ENCODE results near the gene IQCE. TPM values are rescaled to one million over a fixed set of nuclear protein-coding genes. Genes with fewer than 3 reads are reported as not detected.

The IQCE gene
- total RNA-seq, 4 donors from 2014 or later, result 9.7 to 23.5 (median 15.6) TPM

- TF ChIP-seq POLR2AphosphoS5 (IDR thresholded peaks at IDR 0.05), result no peak
- no peak for ATAC-seq
- no peaks in the 10 kb centered on the region for H3K27me3 ChIP-seq
- peaks cover 0 to 41% of the 10 kb centered on the region in 2 donors for H3K36me3 ChIP-seq
- H3K27ac ChIP-seq, result no peak overlapping the region
- no peaks in the 10 kb centered on the region for H3K9me3 ChIP-seq
- peaks cover 0 to 43% (median 25%) of the 10 kb centered on the region in 3 donors for H3K4me1 ChIP-seq
- no peak overlapping the region for H3K4me3 ChIP-seq
- WGBS, 2 donors (ENCODE audit: low coverage in 1 of 2), result 100% methylated on average over 1 of the region's 14 CpGs; no CpG with 5 or more reads in 1 of the 2 donors
These were observed 86.6 kb downstream of the IQCE start for GRCh38 chr7:2645274-2645868.

- Histone ChIP-seq H3K4me1 (peaks cover 0 to 34% (median 18%) of the 10 kb centered on the region in 3 donors), H3K9me3 (no peaks in the 10 kb centered on the region), H3K4me3 (no peak overlapping the region), H3K36me3 (peaks cover 0 to 50% of the 10 kb centered on the region in 2 donors), H3K27ac (no peak overlapping the region), H3K27me3 (no peaks in the 10 kb centered on the region)
- ATAC-seq, result no peak
- WGBS, 2 donors (ENCODE audit: low coverage in 1 of 2), result no CpG with 5 or more reads among the region's 10 CpGs
- TF ChIP-seq POLR2AphosphoS5 (IDR thresholded peaks at IDR 0.05) (no peak), CTCF (IDR thresholded peaks at IDR 0.05) (no peak), EP300 (IDR thresholded peaks at IDR 0.05) (no peak), POLR2A (IDR thresholded peaks at IDR 0.05) (no peak)
These were observed 87.5 kb downstream of the IQCE start for GRCh38 chr7:2646336-2646679.

- no CpG with 5 or more reads among the region's 73 CpGs for WGBS, 2 donors (ENCODE audit: low coverage in 1 of 2)
These were observed 88.1 kb downstream of the IQCE start for GRCh38 chr7:2646680-2647571.

GRCh38 chr7:2647594-2648172, 88.9 kb downstream of the IQCE start:
- Histone ChIP-seq H3K27me3 (no peaks in the 10 kb centered on the region), H3K9me3 (no peaks in the 10 kb centered on the region), H3K4me1 (peaks cover 0 to 24% (median 13%) of the 10 kb centered on the region in 3 donors), H3K27ac (no peak overlapping the region), H3K4me3 (no peak overlapping the region), H3K36me3 (peaks cover 0 to 64% of the 10 kb centered on the region in 2 donors)
- TF ChIP-seq POLR2AphosphoS5 (IDR thresholded peaks at IDR 0.05) (no peak), POLR2A (IDR thresholded peaks at IDR 0.05) (no peak), CTCF (IDR thresholded peaks at IDR 0.05) (no peak), EP300 (IDR thresholded peaks at IDR 0.05) (no peak)
- ATAC-seq, result no peak
- WGBS, 2 donors (ENCODE audit: low coverage in 1 of 2), result 88% methylated on average over 5 of the region's 15 CpGs; no CpG with 5 or more reads in 1 of the 2 donors

More at GRCh38 chr7:2646680-2647571, 88.1 kb downstream of the IQCE start:
- Histone ChIP-seq H3K36me3 (peaks cover 0 to 57% of the 10 kb centered on the region in 2 donors), H3K4me3 (no peak overlapping the region), H3K4me1 (peaks cover 0 to 27% (median 15%) of the 10 kb centered on the region in 3 donors), H3K27ac (no peak overlapping the region), H3K9me3 (no peaks in the 10 kb centered on the region), H3K27me3 (no peaks in the 10 kb centered on the region)
- TF ChIP-seq EP300 (IDR thresholded peaks at IDR 0.05) (no peak), POLR2A (IDR thresholded peaks at IDR 0.05) (no peak), POLR2AphosphoS5 (IDR thresholded peaks at IDR 0.05) (no peak), CTCF (IDR thresholded peaks at IDR 0.05) (no peak)
- ATAC-seq, result no peak

GRCh38 chr7:2649139-2649838, 90.5 kb downstream of the IQCE start:
- peaks cover 0 to 71% of the 10 kb centered on the region in 2 donors for H3K36me3 ChIP-seq
- H3K27me3 ChIP-seq, result no peaks in the 10 kb centered on the region
- no peak for ATAC-seq
- 0 to 100% methylated on average over 1 of the region's 18 CpGs for WGBS, 2 donors (ENCODE audit: low coverage in 1 of 2)
- TF ChIP-seq CTCF (IDR thresholded peaks at IDR 0.05), result no peak
- no peak for TF ChIP-seq POLR2AphosphoS5 (IDR thresholded peaks at IDR 0.05)
- TF ChIP-seq POLR2A (IDR thresholded peaks at IDR 0.05), result no peak
- no peak for TF ChIP-seq EP300 (IDR thresholded peaks at IDR 0.05)
- H3K4me1 ChIP-seq, result peaks cover 0 to 14% (median 8%) of the 10 kb centered on the region in 3 donors
- no peak overlapping the region for H3K27ac ChIP-seq
- no peaks in the 10 kb centered on the region for H3K9me3 ChIP-seq
- no peak overlapping the region for H3K4me3 ChIP-seq

Measured in gastroesophageal sphincter (tissue), 4 donors.